Activated naive CD4-positive, alpha-beta T cell treated with Interleukin-2 at 50 U/mL for 16 hours (primary cell): Measurements from ENCODE around the gene CISD3.
A peak's percentile ranks its signal among the peaks of the same experiment; 100 is the strongest.
"Not testable (repeated sequence)": the region's sequence is repeated elsewhere in the genome, so short reads cannot be mapped to it uniquely, and the experiment has no call there.

Experiments
- DNase-seq: peaks from one replicate; pipeline ENCODE4 v3.0.0-alpha.2; 2020

The CISD3 gene

GRCh38 chr17:38709104-38709820 is 20.9 kb upstream of the CISD3 start:
- no peak for DNase-seq

- no peak for DNase-seq
Observed at GRCh38 chr17:38709864-38710603, 20.1 kb upstream of the CISD3 start.

- DNase-seq = no peak
Observed at GRCh38 chr17:38710604-38710962, 19.6 kb upstream of the CISD3 start.

- DNase-seq = no peak
Observed at GRCh38 chr17:38710985-38711384, 19.2 kb upstream of the CISD3 start.

- DNase-seq = no peak
Observed at GRCh38 chr17:38711792-38712571, 18.2 kb upstream of the CISD3 start.

GRCh38 chr17:38712593-38712992 is 17.5 kb upstream of the CISD3 start:
- no peak for DNase-seq

GRCh38 chr17:38713456-38714075 is 16.6 kb upstream of the CISD3 start:
- no peak for DNase-seq

GRCh38 chr17:38715216-38715943 is 14.8 kb upstream of the CISD3 start:
- DNase-seq = no peak

GRCh38 chr17:38716368-38717005 is 13.7 kb upstream of the CISD3 start:
- DNase-seq = no peak

- no peak for DNase-seq
Observed at GRCh38 chr17:38717139-38717745, 12.9 kb upstream of the CISD3 start.

- no peak for DNase-seq
Observed at GRCh38 chr17:38719289-38719942, 10.7 kb upstream of the CISD3 start.

GRCh38 chr17:38719943-38720641 is 10.0 kb upstream of the CISD3 start:
- no peak for DNase-seq

- no peak for DNase-seq
Observed at GRCh38 chr17:38720941-38721340, 9.2 kb upstream of the CISD3 start.

- no peak for DNase-seq
Observed at GRCh38 chr17:38721802-38722201, 8.3 kb upstream of the CISD3 start.

GRCh38 chr17:38724337-38724988 is 5.7 kb upstream of the CISD3 start:
- DNase-seq = no peak

- DNase-seq = no peak
Observed at GRCh38 chr17:38725066-38725465, 5.1 kb upstream of the CISD3 start.

GRCh38 chr17:38726145-38726544 is 4.0 kb upstream of the CISD3 start:
- DNase-seq = not testable (repeated sequence)

GRCh38 chr17:38727736-38728135 is 2.4 kb upstream of the CISD3 start:
- DNase-seq = peak; percentile 84

GRCh38 chr17:38728290-38728831 is 1.8 kb upstream of the CISD3 start:
- peak; percentile 65 for DNase-seq
